ENCODE data around the gene ONECUT1.

GRCh38 chr15:52784799-52785671 is 5.1 kb downstream of the ONECUT1 start:
- TF ChIP-seq CTCF (IDR thresholded peaks at IDR 0.05), result no peak
- no peak for TF ChIP-seq POLR2A (IDR thresholded peaks at IDR 0.05; ENCODE audit: low read depth)

Measured in esophagus muscularis mucosa (tissue), 3 donors.